SKM-1 treated with dmso at 0.1 percent for 144 hours (cell line): Measurements from ENCODE around the gene MRNIP.
"Not testable (repeated sequence)": the region's sequence is repeated elsewhere in the genome, so short reads cannot be mapped to it uniquely, and the experiment has no call there.

ENCODE experiments used
- DNase-seq: peaks from one replicate; lab custom pipeline; 2025; ENCODE audit not compliant: unreplicated experiment; lab: John Stamatoyannopoulos, UW

Gene MRNIP

DNA sequence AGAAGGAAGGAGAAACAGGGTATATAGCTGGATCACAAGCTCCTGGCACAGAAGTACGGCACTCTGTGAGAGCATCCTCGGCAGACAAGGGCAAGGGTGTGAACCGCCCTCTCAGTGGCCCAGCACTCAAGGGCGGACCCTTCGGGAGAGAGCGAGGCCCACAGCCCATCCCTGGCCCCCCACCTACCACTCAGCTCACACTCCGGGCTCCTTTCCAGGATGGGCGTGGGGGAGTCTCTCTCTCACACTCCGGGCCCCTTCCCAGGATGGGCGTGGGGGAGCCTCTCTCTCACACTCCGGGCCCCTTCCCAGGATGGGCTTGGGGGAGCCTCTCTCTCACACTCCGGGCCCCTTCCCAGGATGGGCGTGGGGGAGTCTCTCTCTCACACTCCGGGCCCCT, 12.9 kb upstream of the MRNIP start:
- DNase-seq: not testable (repeated sequence)

DNA sequence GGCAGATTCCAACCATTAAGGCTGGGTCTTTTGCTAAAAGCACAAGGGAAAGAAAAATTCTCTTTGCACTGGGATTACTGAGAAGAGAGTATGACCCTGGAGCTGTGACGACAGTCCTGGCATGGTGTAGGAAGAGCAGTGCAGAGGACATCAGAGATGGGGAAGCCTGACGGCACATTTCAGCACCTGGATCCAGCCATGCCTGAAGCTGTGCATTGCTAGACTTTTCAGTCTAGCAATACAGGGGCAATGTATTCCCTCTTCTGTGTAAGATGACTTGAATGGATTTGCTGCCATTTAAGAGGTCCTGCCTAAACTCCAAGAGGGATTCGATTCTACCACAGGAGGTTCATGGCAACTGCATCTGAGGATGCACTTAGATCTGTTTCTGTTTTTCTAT, 12.3 kb upstream of the MRNIP start:
- no peak for DNase-seq

GRCh38 chr5:179870403-179870903, 11.8 kb upstream of the MRNIP start:
- DNase-seq: no peak

GRCh38 chr5:179869641-179870402, 11.2 kb upstream of the MRNIP start:
- DNase-seq: no peak

DNA sequence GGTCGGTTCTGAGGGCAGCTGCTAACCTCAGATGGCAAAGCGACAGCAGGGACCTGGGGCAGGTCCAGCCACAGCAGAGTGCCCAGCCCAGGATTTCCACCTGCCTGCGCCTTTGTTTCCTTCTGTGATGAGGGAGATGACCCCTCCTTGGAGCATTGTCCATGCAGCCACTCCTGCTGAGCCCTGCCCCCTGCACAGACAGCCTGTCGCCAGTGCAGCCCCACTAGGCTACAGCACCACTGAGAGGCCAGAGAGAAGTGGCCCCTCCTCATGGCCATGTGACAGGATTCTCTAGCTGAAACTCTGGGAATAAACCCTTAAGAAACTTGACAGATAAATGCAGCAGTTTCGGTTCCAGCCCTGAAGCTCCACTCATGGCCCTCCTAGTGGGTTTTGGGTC, 10.5 kb upstream of the MRNIP start:
- no peak for DNase-seq

GRCh38 chr5:179868541-179868940, 9.9 kb upstream of the MRNIP start:
- DNase-seq: no peak

- DNase-seq: no peak
Measured at GRCh38 chr5:179867476-179867875, 8.9 kb upstream of the MRNIP start.

GRCh38 chr5:179867079-179867465, 8.5 kb upstream of the MRNIP start:
- no peak for DNase-seq

DNA sequence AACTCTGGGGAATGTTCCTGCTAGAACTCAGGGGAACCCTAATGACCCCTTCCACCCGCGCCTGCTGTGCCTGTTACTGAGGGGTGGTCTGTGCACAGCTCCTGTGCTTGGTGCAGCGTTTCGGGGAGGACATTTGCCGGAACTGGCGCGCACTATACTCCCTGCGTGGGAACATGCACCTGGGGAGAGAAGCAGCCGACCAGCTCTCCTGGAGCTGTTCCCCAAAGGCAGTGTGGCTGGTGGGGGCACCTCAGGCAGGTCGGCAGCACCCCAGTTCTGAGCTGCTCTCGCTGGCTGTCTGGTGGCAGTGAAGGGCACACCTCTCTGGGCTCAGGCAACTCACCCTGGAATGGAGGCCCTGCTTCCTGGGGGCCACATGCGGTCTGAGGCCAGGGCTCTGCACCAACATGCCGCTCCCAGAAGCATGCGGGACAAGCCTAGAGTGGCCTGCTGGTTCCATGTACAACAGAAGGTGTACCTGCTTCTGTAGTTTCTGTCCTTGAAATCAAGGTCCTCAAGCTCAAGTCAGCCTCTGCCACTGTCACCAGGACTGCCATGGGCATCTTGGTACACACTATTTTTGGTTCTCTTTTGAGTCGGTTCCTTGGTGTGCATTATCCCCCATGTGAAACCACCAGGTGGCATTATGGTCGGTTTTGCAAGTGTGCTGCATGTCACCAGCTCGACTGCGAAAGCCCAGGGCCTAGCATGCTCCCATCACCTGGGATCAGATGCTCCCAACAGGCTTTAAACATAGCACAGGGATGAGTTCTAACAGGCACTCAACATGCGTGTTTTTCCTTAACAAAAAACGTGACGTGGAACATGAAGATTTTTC, 7.8 kb upstream of the MRNIP start:
- no peak for DNase-seq

DNA sequence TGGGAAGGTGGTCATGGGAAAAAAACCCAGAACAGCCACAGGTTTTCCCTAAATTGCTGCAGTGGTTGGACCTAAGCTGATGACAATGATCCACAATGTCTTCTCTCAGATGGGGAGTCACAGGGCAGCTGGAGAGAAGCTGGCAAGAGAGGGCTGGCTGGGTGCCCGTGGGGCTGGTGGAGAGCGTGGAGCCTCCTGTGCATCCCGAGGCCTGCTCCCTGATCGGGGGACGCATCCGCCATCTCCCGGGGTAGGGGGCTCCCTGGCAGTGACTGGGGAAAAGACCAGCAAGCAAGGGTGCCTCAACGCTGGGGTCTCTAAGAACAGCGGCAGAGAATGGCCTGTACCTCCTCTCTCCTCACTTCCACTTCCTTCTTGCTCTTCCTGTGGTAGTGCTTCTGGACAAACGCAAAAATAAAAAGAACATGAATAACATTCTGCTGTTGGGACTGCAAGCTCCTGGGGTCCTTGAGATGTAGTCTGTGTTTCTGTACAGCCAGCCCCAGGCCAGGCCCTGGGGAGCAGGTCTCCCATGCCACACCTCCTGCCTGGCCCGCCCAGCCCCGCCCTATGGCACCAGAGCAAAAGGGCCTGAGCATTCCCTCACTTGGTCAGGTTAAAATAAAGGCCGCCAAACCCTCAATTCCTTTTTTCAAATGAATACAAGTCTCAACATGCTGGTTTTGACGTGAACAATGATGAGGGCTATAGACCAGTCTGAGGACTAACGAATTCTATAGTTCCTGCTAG, 7.0 kb upstream of the MRNIP start:
- no peak for DNase-seq

DNA sequence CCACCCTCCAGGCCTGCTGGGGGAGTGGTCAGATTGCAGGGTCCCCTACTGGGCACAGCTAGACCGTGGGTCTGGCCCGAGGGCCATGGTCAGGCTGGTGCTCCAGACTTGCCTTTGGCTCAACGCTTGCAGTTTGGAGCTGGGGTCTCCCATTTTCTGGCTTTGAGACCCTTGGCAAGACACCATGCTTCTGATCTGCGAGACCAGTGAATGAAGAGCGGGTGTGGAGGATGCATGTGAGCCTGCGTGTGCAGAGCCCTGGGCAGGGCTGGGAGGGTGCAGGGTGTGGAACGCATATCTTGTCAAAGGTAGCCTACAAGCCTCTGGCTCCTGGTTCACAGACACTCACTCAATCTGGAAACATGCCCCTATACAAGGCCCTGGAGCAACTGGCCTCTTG, 6.1 kb upstream of the MRNIP start:
- no peak for DNase-seq

DNA sequence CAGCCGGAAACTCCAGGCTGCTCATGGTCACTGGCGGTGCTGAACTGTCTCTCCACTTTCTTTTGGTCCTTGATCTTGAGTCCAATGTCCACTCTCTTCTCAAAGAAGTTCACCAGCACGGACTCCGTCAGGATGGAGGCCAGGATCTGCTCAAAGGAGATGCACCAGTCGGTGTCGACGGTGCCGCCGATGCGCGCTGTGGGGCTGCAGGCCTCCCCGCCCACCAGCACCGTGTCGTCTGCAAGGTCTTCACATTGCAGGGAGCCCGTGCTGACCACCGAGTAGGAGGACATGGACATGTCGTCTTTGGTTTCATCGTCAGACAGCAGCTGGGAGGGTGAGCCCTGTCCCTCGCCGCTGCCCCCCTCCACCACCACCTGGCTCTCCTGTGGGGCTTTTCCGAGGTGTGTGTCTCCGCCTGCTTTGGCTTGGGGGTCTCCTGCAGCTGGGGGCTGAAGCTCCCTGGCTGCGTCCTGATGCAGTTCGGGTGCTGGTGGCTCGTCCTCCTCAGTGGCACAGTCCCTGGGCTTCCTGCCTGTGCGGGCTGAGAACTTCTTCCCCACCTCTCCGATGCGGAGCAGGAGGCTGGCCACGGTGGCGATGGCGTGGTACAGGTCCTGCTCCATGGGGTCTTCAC, 5.0 kb upstream of the MRNIP start:
- no peak for DNase-seq

GRCh38 chr5:179862891-179863290, 4.3 kb upstream of the MRNIP start:
- DNase-seq: no peak

- no peak for DNase-seq
Measured at GRCh38 chr5:179862296-179862695, 3.7 kb upstream of the MRNIP start.

GRCh38 chr5:179860301-179860700, 1.7 kb upstream of the MRNIP start:
- DNase-seq: no peak

DNA sequence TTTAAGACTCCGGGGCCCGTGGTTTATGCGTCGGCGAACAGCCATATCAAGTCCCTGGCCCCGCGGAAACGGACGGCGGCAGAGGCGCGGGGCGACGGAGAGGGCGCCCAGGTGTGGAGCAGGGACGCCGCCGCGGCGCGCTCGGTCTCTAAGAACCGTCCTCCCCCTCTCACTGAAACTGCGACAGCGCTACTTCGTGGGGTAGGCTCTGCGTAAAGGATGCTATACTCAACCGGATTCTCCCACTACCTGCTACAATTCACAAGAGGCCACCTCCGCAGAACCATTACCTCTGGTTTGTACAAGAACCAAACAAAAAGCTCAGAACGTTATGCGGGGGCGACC, 404 bp downstream of the MRNIP start:
- DNase-seq: no peak

GRCh38 chr5:179854356-179854755, 4.3 kb downstream of the MRNIP start:
- no peak for DNase-seq

- DNase-seq: no peak
Measured at GRCh38 chr5:179852993-179853547, 5.5 kb downstream of the MRNIP start.

DNA sequence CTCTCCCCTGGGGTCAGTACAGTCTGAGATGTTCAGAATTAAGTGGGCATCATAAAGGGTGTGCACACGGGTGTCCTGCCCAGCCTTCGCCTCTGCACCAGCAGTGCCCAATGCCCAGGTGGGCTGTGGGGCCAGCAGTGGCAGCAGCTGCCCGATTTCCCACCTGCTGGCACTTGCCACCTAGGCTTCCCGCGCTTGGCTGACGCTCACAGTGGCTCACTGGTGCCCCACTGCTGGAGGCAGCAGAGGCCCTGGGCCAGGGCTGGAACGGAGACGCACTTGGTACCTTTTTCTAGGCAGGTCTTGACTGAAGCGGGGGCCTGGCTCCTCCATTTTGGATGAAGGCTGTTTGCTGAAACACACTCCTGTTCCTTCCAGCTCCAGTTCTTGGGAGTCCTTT, 17.0 kb downstream of the MRNIP start:
- DNase-seq: no peak

GRCh38 chr5:179840766-179841165, 17.9 kb downstream of the MRNIP start:
- DNase-seq: no peak

- no peak for DNase-seq
Measured at GRCh38 chr5:179840321-179840720, 18.3 kb downstream of the MRNIP start.
